Gastroesophageal sphincter (tissue), 3 donors: ENCODE data around the gene GARIN5B.

Experiments
- CTCF ChIP-seq, 4 experiments: fragments of 200-600 bp in 2 of 4; fragments of 450-650 bp in 2 of 4; sonication (generic) in 1 of 4; IDR thresholded peaks; one replicate each; pipeline ENCODE4 v1.5.1; 2017 to 2019; ENCODE audit warnings: antibody characterized with exemption in 4 of 4, mild to moderate bottlenecking in 2 of 4, moderate library complexity in 2 of 4
- POLR2A ChIP-seq, 2 donors: fragments of 450-650 bp; IDR thresholded peaks; one replicate each; pipeline ENCODE4 v1.6.1; 2017; ENCODE audit warnings: antibody characterized with exemption in 2 of 2, mild to moderate bottlenecking in 2 of 2, moderate library complexity in 1 of 2

- no peak for TF ChIP-seq POLR2A (IDR thresholded peaks at IDR 0.05)
- TF ChIP-seq CTCF (IDR thresholded peaks at IDR 0.05) = no peak
These were observed 17.0 kb downstream of the GARIN5B start for GRCh38 chr19:55345818-55346724.
